GM10266 (cell line): Measurements from ENCODE around the gene ARVCF.

Experiments used
- DNase-seq: peaks from one replicate; pipeline ENCODE4 v3.0.0; 2012; ENCODE audit errors: extremely low spot score
- TF ChIP-seq, protein P1 (sequence below): IDR thresholded peaks from 2 replicates; pipeline ENCODE4 v1.5.1; 2012; ENCODE audit warnings: mild to moderate bottlenecking, low read depth; ENCODE audit not compliant: control insufficient read depth, insufficient read depth; ENCODE audit errors: missing control alignments

Gene ARVCF

DNA sequence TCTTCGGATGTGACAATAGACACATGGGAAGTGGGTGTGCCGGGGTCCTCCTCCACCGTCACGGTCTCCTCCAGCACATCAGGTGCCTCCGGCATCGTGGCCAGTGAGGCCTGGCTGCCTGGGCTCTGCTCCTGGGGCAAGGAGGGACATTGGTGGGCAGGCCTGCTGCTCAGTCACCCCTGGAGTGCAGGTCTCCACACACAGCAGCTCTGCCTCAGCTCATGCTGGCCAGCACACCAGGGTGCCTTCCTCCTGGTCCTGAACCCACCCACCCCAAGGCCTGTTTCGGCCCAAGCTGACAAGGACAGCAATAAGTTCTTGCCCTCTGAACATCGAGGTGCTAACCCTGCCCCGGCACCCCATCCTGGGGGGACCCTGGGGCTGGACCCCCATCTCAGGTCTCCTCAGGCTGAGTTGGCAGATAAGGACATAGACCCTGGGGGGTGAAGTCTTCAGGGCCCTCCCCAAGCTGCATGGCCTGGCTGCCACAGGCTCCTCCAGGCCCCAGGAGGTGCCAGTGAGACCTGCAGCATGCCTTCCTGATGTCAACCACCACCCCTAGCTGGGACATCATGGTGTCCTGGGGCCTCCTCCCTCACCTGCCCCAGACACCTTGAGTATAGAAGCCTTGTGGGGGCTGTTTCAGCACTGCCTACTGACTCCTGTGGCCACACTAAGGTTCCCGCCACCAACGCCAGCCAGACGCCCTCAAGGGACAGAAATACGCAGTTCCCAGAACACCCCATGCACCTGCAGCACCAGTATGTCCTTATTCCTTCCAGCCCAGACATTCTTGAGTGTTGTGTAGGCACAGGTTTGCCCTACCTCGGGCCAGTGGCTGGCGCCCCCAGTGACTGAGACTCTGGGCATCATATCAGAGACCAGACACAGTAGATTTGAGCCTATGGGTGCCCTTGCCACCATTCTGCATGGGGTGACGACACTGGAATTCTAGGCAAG lies 34.4 kb downstream of the ARVCF start:
- DNase-seq: no peak
- TF ChIP-seq, protein P1, sequence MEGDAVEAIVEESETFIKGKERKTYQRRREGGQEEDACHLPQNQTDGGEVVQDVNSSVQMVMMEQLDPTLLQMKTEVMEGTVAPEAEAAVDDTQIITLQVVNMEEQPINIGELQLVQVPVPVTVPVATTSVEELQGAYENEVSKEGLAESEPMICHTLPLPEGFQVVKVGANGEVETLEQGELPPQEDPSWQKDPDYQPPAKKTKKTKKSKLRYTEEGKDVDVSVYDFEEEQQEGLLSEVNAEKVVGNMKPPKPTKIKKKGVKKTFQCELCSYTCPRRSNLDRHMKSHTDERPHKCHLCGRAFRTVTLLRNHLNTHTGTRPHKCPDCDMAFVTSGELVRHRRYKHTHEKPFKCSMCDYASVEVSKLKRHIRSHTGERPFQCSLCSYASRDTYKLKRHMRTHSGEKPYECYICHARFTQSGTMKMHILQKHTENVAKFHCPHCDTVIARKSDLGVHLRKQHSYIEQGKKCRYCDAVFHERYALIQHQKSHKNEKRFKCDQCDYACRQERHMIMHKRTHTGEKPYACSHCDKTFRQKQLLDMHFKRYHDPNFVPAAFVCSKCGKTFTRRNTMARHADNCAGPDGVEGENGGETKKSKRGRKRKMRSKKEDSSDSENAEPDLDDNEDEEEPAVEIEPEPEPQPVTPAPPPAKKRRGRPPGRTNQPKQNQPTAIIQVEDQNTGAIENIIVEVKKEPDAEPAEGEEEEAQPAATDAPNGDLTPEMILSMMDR: no peak

DNA sequence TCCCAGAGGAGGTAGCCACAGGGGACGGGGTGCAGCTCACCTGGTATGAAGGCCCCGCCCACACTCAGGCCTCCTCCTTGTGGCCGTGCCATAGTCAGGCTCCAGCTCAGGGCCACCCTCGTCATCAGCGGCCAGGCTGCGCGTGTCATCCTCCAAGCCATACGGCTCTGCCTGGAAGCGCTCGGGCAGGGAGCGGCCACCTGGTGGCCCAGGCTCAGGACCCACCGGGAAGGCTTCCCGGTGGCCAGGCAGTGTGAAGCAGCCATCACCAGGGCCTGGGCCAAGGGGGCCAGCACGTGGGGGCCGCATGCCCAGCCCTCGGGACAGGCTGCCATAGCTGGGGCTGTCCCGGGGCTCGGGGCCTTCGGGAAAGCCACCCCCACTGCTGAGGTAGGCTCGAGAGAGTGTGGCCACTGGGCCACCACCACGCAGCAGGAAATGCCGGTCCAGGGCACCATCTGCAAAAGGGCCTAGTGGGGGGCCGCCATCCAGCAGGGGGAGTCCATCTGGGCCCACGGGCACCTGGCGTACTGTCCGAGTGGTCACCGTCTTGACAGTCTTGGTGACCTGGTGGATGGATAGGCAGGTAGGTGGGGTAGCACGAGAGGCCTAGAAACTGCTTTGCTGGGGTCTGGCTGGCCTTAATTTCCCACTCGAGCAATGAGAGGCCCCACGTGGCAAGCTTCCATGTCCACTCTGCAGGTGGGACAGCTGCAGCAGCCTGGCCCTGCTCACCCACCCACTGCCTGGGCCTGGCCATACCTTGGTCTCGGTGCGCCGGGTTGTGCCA lies 35.3 kb downstream of the ARVCF start:
- TF ChIP-seq, protein P1: no peak
- DNase-seq: no peak

DNA sequence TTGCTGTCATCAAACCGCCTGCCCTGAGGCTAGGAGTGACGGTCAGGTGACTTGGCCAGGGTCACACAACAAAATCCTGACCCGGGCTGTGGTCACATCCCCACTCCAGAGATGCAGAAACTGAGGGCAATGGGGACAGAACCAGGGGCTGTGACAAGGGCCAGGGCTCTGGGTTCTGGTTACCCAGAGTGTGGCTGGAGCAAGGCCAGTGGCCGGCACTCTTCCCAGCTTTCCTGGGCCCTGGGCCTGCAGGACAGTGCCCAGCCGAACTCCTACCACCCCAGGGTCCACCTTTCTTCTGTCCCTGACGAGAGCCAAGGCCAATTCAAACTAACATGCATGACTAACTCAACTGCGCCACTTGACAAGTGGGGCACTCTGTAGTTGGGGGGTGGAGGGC lies 35.9 kb downstream of the ARVCF start:
- DNase-seq: no peak
- TF ChIP-seq, protein P1: no peak

DNA sequence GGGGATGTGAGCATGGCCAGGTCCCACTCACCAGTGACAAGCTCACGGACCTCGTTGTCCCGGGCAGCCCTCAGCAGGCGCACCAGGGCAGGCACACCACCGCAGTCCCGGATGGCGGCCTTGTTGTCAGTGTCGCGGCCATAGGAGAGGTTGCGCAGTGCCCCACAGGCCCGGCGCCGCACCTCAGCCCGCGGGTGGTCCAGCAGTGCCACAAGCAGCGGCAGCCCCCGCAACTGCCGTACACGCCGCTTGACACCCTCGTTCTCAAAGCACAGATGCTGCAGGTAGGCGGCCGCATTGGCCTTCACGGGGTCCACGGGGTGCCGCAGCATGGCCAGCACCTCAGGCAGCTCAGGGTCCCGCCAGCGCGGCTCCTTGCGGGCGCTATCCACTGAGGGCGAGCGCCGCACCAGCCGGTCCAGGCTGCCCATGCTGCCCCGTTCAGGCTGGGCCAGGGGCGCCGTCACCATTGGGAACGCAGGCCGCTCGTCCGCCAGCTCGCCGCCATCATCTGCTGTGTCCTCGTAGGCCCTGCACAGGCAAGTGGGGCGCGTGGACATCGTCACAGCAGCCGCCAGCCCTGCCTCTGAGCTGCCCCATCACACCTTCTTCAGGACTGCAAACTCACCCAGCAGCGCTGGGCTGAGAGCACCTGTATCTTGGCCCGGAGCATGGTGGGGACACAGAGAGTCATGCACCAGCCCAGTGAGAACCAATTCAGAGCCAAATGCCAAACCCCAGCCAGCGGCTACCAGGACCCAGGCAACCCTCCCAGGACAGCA lies 36.7 kb downstream of the ARVCF start:
- TF ChIP-seq, protein P1: no peak
- no peak for DNase-seq

DNA sequence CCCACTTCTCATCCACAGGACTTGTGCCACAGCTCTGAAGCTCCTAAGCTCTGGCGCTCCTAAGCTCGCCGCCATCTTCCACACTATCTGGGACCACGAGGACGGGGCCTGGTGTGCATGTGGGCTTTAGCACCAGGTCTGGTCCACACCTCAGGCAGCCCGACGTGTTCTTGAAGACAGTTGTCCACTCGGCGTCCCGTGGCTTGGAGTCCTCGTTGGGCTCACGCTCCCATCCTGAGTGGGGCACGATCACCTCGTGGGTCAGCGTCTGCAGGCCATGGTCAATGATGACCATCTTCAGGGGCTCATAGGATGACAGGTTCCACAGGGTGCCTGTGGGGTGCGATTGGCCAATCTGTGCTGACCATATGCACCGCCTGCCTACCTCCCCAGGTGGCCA lies 37.9 kb downstream of the ARVCF start:
- TF ChIP-seq, protein P1: no peak
- DNase-seq: no peak

DNA sequence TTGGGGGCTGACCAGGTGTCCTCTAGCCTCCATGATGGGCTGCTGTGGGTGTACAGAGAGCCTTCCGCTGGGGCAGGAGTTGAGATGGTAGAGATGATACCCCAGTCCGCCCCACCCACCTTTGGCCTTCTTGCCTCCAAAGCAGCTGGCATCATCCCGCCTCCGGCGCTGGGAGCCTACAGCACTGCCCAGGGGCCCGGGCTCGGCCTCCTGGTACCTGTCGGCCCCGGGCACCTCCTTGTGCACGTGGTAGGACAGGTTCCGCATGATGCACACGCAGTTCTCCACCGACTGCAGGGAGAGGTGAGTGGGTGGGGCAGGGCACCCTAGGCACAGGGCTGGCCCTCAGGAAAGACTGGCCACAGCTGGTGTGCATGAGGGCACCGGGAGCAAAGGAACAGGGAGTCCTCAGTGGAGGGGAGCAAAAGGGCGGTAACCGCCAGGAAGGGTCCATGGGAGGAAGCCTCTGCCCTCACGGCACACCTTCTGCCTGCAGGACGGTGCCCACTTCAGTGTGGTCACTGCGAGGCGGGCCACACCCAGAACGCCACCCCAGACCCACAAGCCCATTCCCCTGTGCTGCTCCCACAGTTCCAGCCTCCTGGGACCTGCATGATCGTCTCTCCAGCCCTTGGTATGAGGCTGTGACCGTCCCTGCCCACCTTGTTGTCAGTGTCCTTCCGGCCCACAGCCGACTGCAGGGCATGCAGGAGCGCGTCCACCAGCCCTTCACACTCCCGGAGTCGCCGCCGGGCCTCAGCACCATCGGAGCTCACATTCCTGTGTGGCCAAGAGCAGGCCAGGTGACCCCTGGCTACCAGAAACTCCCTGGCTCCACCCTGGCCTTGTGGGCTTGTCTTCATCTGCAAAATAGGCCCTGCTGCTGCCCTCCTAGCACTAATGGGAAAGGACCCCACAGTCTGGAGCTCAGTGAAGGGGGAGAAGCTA lies 39.1 kb downstream of the ARVCF start:
- TF ChIP-seq, protein P1: no peak
- DNase-seq: no peak
